Esophagus squamous epithelium (tissue), 4 donors: ENCODE measurements around the gene CSNK2A3.

Experiments used
- CTCF ChIP-seq, 6 experiments: fragments of 450-650 bp in 4 of 6; fragments of 200-600 bp in 2 of 6; sonication (generic) in 2 of 6; IDR thresholded peaks; one replicate each; pipeline ENCODE4 v1.5.1; 2016 to 2019; ENCODE audit warnings: antibody characterized with exemption in 6 of 6, mild to moderate bottlenecking in 4 of 6, moderate library complexity in 4 of 6
- POLR2A ChIP-seq, 4 donors: fragments of 450-650 bp; IDR thresholded peaks; one replicate each; pipeline ENCODE4 v1.6.1; 2017; ENCODE audit warnings: antibody characterized with exemption in 4 of 4, mild to moderate bottlenecking in 4 of 4, moderate library complexity in 3 of 4

DNA sequence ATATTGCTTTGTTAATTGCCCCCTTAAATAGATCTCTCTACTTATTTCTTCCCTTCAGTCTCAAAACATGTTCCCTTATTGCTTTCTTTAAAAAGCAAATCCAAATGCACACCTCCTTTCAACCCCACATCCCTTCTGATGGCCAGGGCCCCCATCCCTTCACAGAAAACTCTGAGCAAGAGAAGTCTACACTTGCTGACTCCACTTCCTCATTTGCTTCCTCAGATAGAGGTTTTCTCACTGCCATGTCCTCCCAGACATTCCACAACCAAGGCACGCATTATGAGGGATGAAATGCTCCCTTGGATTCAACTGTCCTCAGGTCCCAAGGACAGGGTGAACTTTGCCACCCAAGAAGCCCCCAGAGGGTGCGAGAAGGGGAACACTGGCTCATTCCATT lies 43.1 kb downstream of the CSNK2A3 start:
- TF ChIP-seq CTCF (IDR thresholded peaks at IDR 0.05) (no peak), POLR2A (IDR thresholded peaks at IDR 0.05) (no peak)
